Measurements from ENCODE around the gene PLXNC1. TPM values are rescaled to one million over a fixed set of nuclear protein-coding genes. Genes with fewer than 3 reads are reported as not detected.

The PLXNC1 gene
- total and polyA plus RNA-seq, 8 donors, result 0.40 to 16.5 (median 2.6) TPM

- DNase-seq, result no peak
- H3K9me3 ChIP-seq, result no peaks in the 10 kb centered on the region
- H3K4me3 ChIP-seq, result no peak overlapping the region
- peaks cover 0 to 8% (median 0%) of the 10 kb centered on the region in 3 donors for H3K27me3 ChIP-seq
- no peaks in the 10 kb centered on the region for H3K4me1 ChIP-seq
- intact Hi-C loops (cut with DNase I; ENCODE audit: low total_unique reads), result no loop called here
- no peak overlapping the region for H3K27ac ChIP-seq
- no peak for TF ChIP-seq POLR2AphosphoS5 (IDR thresholded peaks at IDR 0.05)
- no peak for TF ChIP-seq CTCF (IDR thresholded peaks at IDR 0.05)
- no peak for TF ChIP-seq POLR2A (IDR thresholded peaks at IDR 0.05)
- H3K36me3 ChIP-seq, result no peaks in the 10 kb centered on the region
- 67 to 91% (median 81%) methylated on average over 4 of the region's 4 CpGs for WGBS, 5 donors
Measured at GRCh38 chr12:94165138-94165537, 16.8 kb downstream of the PLXNC1 start.

- Histone ChIP-seq H3K27ac (no peak overlapping the region), H3K36me3 (no peaks in the 10 kb centered on the region), H3K4me1 (no peaks in the 10 kb centered on the region), H3K9me3 (no peaks in the 10 kb centered on the region), H3K4me3 (no peak overlapping the region), H3K27me3 (peaks cover 0 to 8% (median 0%) of the 10 kb centered on the region in 3 donors)
- intact Hi-C loops (cut with DNase I; ENCODE audit: low total_unique reads), result no loop called here
- 75 to 84% (median 78%) methylated on average over 6 of the region's 6 CpGs for WGBS, 5 donors
- TF ChIP-seq CTCF (IDR thresholded peaks at IDR 0.05) (no peak), POLR2A (IDR thresholded peaks at IDR 0.05) (no peak), EP300 (IDR thresholded peaks at IDR 0.05) (no peak), POLR2AphosphoS5 (IDR thresholded peaks at IDR 0.05) (no peak)
- no peak for DNase-seq
Measured at GRCh38 chr12:94165670-94166364, 17.4 kb downstream of the PLXNC1 start.

- Histone ChIP-seq H3K36me3 (no peaks in the 10 kb centered on the region), H3K4me1 (no peaks in the 10 kb centered on the region), H3K27ac (no peak overlapping the region), H3K27me3 (peaks cover 0 to 8% (median 0%) of the 10 kb centered on the region in 3 donors), H3K9me3 (no peaks in the 10 kb centered on the region), H3K4me3 (no peak overlapping the region)
- intact Hi-C loops (cut with DNase I; ENCODE audit: low total_unique reads), result no loop called here
- WGBS, 5 donors, result 72 to 81% (median 74%) methylated on average over 8 of the region's 8 CpGs
- TF ChIP-seq POLR2A (IDR thresholded peaks at IDR 0.05) (no peak), CTCF (IDR thresholded peaks at IDR 0.05) (no peak), POLR2AphosphoS5 (IDR thresholded peaks at IDR 0.05) (no peak), EP300 (IDR thresholded peaks at IDR 0.05) (no peak)
- no peak for DNase-seq
Measured at GRCh38 chr12:94167071-94167755, 18.8 kb downstream of the PLXNC1 start.

GRCh38 chr12:94167756-94168416, 19.5 kb downstream of the PLXNC1 start:
- no peak for DNase-seq
- Histone ChIP-seq H3K4me1 (no peaks in the 10 kb centered on the region), H3K27me3 (peaks cover 0 to 8% (median 0%) of the 10 kb centered on the region in 3 donors), H3K9me3 (no peaks in the 10 kb centered on the region), H3K36me3 (no peaks in the 10 kb centered on the region), H3K27ac (no peak overlapping the region), H3K4me3 (no peak overlapping the region)
- intact Hi-C loops (cut with DNase I; ENCODE audit: low total_unique reads), result no loop called here
- TF ChIP-seq EP300 (IDR thresholded peaks at IDR 0.05), result no peak
- TF ChIP-seq CTCF (IDR thresholded peaks at IDR 0.05), result no peak
- TF ChIP-seq POLR2A (IDR thresholded peaks at IDR 0.05), result no peak
- no peak for TF ChIP-seq POLR2AphosphoS5 (IDR thresholded peaks at IDR 0.05)
- WGBS, 5 donors, result 45 to 59% (median 46%) methylated on average over 9 of the region's 9 CpGs
